ENCODE results near the gene PTPRU. TPM values are rescaled to one million over a fixed set of nuclear protein-coding genes. Genes with fewer than 3 reads are reported as not detected.

The PTPRU gene
- total RNA-seq, 2 donors from 2014 or later: 0.99 to 2.1 TPM

- Mint-ChIP-seq H3K27me3 (peaks cover 30% of the 10 kb centered on the region), H3K27ac (no peak overlapping the region), H3K4me3 (no peak overlapping the region), H3K36me3 (ENCODE audit: low read depth) (no peaks in the 10 kb centered on the region), H3K4me1 (no peaks in the 10 kb centered on the region), H3K9me3 (no peaks in the 10 kb centered on the region)
- ATAC-seq (replicated peaks): no peak
Observed at GRCh38 chr1:29362116-29362515, 125.8 kb downstream of the PTPRU start.

GRCh38 chr1:29362764-29363163 is 126.4 kb downstream of the PTPRU start:
- no peak overlapping the region for H3K27ac Mint-ChIP-seq
- no peaks in the 10 kb centered on the region for H3K36me3 Mint-ChIP-seq (ENCODE audit: low read depth)
- no peaks in the 10 kb centered on the region for H3K4me1 Mint-ChIP-seq
- peaks cover 26% of the 10 kb centered on the region for H3K27me3 Mint-ChIP-seq
- H3K9me3 Mint-ChIP-seq: no peaks in the 10 kb centered on the region
- ATAC-seq (replicated peaks): no peak
- H3K4me3 Mint-ChIP-seq: no peak overlapping the region

GRCh38 chr1:29363536-29363935 is 127.2 kb downstream of the PTPRU start:
- peaks cover 28% of the 10 kb centered on the region for H3K27me3 Mint-ChIP-seq
- no peaks in the 10 kb centered on the region for H3K9me3 Mint-ChIP-seq
- H3K4me1 Mint-ChIP-seq: no peaks in the 10 kb centered on the region
- no peaks in the 10 kb centered on the region for H3K36me3 Mint-ChIP-seq (ENCODE audit: low read depth)
- no peak overlapping the region for H3K4me3 Mint-ChIP-seq
- H3K27ac Mint-ChIP-seq: no peak overlapping the region
- no peak for ATAC-seq (replicated peaks)

- ATAC-seq (replicated peaks): no peak
- Mint-ChIP-seq H3K4me1 (no peaks in the 10 kb centered on the region), H3K9me3 (no peaks in the 10 kb centered on the region)
Observed at GRCh38 chr1:29364101-29364678, 127.9 kb downstream of the PTPRU start.

GRCh38 chr1:29365906-29366670 is 129.8 kb downstream of the PTPRU start:
- no peak overlapping the region for H3K27ac Mint-ChIP-seq
- H3K4me3 Mint-ChIP-seq: no peak overlapping the region
- no peaks in the 10 kb centered on the region for H3K4me1 Mint-ChIP-seq
- no peaks in the 10 kb centered on the region for H3K9me3 Mint-ChIP-seq
- ATAC-seq (replicated peaks): no peak
- H3K27me3 Mint-ChIP-seq: peaks cover 36% of the 10 kb centered on the region
- no peaks in the 10 kb centered on the region for H3K36me3 Mint-ChIP-seq (ENCODE audit: low read depth)

More at GRCh38 chr1:29364101-29364678, 127.9 kb downstream of the PTPRU start:
- H3K27me3 Mint-ChIP-seq: peaks cover 31% of the 10 kb centered on the region
- H3K27ac Mint-ChIP-seq: no peak overlapping the region
- no peaks in the 10 kb centered on the region for H3K36me3 Mint-ChIP-seq (ENCODE audit: low read depth)
- no peak overlapping the region for H3K4me3 Mint-ChIP-seq

- no peak overlapping the region for H3K4me3 Mint-ChIP-seq
- H3K36me3 Mint-ChIP-seq (ENCODE audit: low read depth): no peaks in the 10 kb centered on the region
- no peak for ATAC-seq (replicated peaks)
- H3K9me3 Mint-ChIP-seq: no peaks in the 10 kb centered on the region
- no peak overlapping the region for H3K27ac Mint-ChIP-seq
- H3K27me3 Mint-ChIP-seq: peaks cover 45% of the 10 kb centered on the region
- H3K4me1 Mint-ChIP-seq: no peaks in the 10 kb centered on the region
Observed at GRCh38 chr1:29368936-29369932, 132.9 kb downstream of the PTPRU start.

- Mint-ChIP-seq H3K36me3 (ENCODE audit: low read depth) (no peaks in the 10 kb centered on the region), H3K27me3 (peaks cover 51% of the 10 kb centered on the region), H3K9me3 (no peaks in the 10 kb centered on the region), H3K4me1 (no peaks in the 10 kb centered on the region), H3K27ac (no peak overlapping the region), H3K4me3 (no peak overlapping the region)
- no peak for ATAC-seq (replicated peaks)
Observed at GRCh38 chr1:29370067-29370466, 133.7 kb downstream of the PTPRU start.

GRCh38 chr1:29371332-29371731 is 135.0 kb downstream of the PTPRU start:
- Mint-ChIP-seq H3K36me3 (ENCODE audit: low read depth) (no peaks in the 10 kb centered on the region), H3K4me1 (no peaks in the 10 kb centered on the region), H3K9me3 (peaks cover 4% of the 10 kb centered on the region), H3K4me3 (no peak overlapping the region), H3K27ac (no peak overlapping the region), H3K27me3 (peaks cover 55% of the 10 kb centered on the region)
- ATAC-seq (replicated peaks): no peak

- Mint-ChIP-seq H3K36me3 (ENCODE audit: low read depth) (no peaks in the 10 kb centered on the region), H3K27ac (no peak overlapping the region), H3K27me3 (peaks cover 59% of the 10 kb centered on the region), H3K4me3 (no peak overlapping the region), H3K4me1 (no peaks in the 10 kb centered on the region), H3K9me3 (peaks cover 4% of the 10 kb centered on the region)
- ATAC-seq (replicated peaks): no peak
Observed at GRCh38 chr1:29372108-29372507, 135.8 kb downstream of the PTPRU start.

Other genes with a start within 250 kb of the PTPRU start
- 1 to 10 TPM in 1 of 2 donors, not detected in 1; 1.1 TPM for gene TMEM200B, start 112.6 kb upstream of the PTPRU start, total RNA-seq
- gene SRSF4, start 54.6 kb upstream of the PTPRU start, total RNA-seq: 100 to 1,000 TPM; 118 to 125 TPM
- 10 to 100 TPM; 21.0 to 38.3 TPM for gene MECR, start 5.6 kb upstream of the PTPRU start, total RNA-seq